GOT3 (cell line): ENCODE data around the gene ZP4.
"Not testable (repeated sequence)": the region's sequence is repeated elsewhere in the genome, so short reads cannot be mapped to it uniquely, and the experiment has no call there.

Experiments used
- DNase-seq: peaks from one replicate; lab custom pipeline; 2025; ENCODE audit warnings: mixed read lengths; lab: John Stamatoyannopoulos, UW

Gene ZP4

GRCh38 chr1:237875291-237875690 lies 15.4 kb downstream of the ZP4 start:
- no peak for DNase-seq

- DNase-seq = no peak
Measured at GRCh38 chr1:237873487-237874211, 17.1 kb downstream of the ZP4 start.

GRCh38 chr1:237868817-237869600 lies 21.7 kb downstream of the ZP4 start:
- no peak for DNase-seq

- no peak for DNase-seq
Measured at GRCh38 chr1:237867380-237867888, 23.3 kb downstream of the ZP4 start.

GRCh38 chr1:237864338-237865244 lies 26.1 kb downstream of the ZP4 start:
- no peak for DNase-seq

GRCh38 chr1:237863234-237863633 lies 27.5 kb downstream of the ZP4 start:
- DNase-seq = no peak

- DNase-seq = no peak
Measured at GRCh38 chr1:237861944-237862343, 28.8 kb downstream of the ZP4 start.

GRCh38 chr1:237858992-237859391 lies 31.7 kb downstream of the ZP4 start:
- no peak for DNase-seq

- no peak for DNase-seq
Measured at GRCh38 chr1:237857455-237857854, 33.3 kb downstream of the ZP4 start.

- DNase-seq = no peak
Measured at GRCh38 chr1:237852342-237852741, 38.4 kb downstream of the ZP4 start.

GRCh38 chr1:237851210-237851845 lies 39.4 kb downstream of the ZP4 start:
- no peak for DNase-seq

GRCh38 chr1:237843516-237843915 lies 47.2 kb downstream of the ZP4 start:
- DNase-seq = not testable (repeated sequence)

- no peak for DNase-seq
Measured at GRCh38 chr1:237841485-237841884, 49.2 kb downstream of the ZP4 start.

- no peak for DNase-seq
Measured at GRCh38 chr1:237838904-237839534, 51.7 kb downstream of the ZP4 start.

- DNase-seq = no peak
Measured at GRCh38 chr1:237838320-237838719, 52.4 kb downstream of the ZP4 start.

- DNase-seq = no peak
Measured at GRCh38 chr1:237834461-237834860, 56.3 kb downstream of the ZP4 start.

GRCh38 chr1:237834048-237834447 lies 56.7 kb downstream of the ZP4 start:
- no peak for DNase-seq

GRCh38 chr1:237832858-237833257 lies 57.9 kb downstream of the ZP4 start:
- no peak for DNase-seq
